Inflammatory macrophage treated with lipopolysaccharide for 1 hour (primary cell): Measurements from ENCODE around the gene SAMD7.

Experiments
- DNase-seq, 2 donors: peaks; one replicate each; pipeline ENCODE4 v3.0.0-alpha.2; 2020 to 2022

Gene SAMD7

GRCh38 chr3:169966951-169967915, 55.9 kb downstream of the SAMD7 start:
- peak; percentile 45 to 66 for DNase-seq

- DNase-seq = no peak
Measured at GRCh38 chr3:169968224-169968885, 57.0 kb downstream of the SAMD7 start.

GRCh38 chr3:169969174-169970095, 58.1 kb downstream of the SAMD7 start:
- DNase-seq = peak in 1 of 2 donors; percentile 21

- DNase-seq = no peak
Measured at GRCh38 chr3:169970847-169971246, 59.5 kb downstream of the SAMD7 start.

GRCh38 chr3:169971522-169971921, 60.1 kb downstream of the SAMD7 start:
- DNase-seq = no peak

GRCh38 chr3:169980055-169980454, 68.7 kb downstream of the SAMD7 start:
- DNase-seq = peak; percentile 81 to 83

- no peak for DNase-seq
Measured at GRCh38 chr3:169984292-169984691, 72.9 kb downstream of the SAMD7 start.
